ENCODE results near the gene CPT1A.

The CPT1A gene

GRCh38 chr11:68767672-68768071 is 74.0 kb downstream of the CPT1A start:
- H3K9ac ChIP-seq (ENCODE audit: low read depth, low read length, poor library complexity, severe bottlenecking) = no peak overlapping the region
- H4K20me1 ChIP-seq (ENCODE audit: insufficient read depth, low read length, poor library complexity, severe bottlenecking) = no peaks in the 10 kb centered on the region
- H3K9me3 ChIP-seq (ENCODE audit: insufficient read depth, low read depth, low read length) = no peaks in the 10 kb centered on the region
- no peaks in the 10 kb centered on the region for H3K4me1 ChIP-seq (ENCODE audit: insufficient read depth, low read length, poor library complexity, severe bottlenecking)
- H3K4me2 ChIP-seq (ENCODE audit: low read depth, low read length, poor library complexity, severe bottlenecking) = no peak overlapping the region
- no peaks in the 10 kb centered on the region for H3F3A ChIP-seq (ENCODE audit: low read depth)
- H2AFZ ChIP-seq (ENCODE audit: low read length) = no peak overlapping the region
- TF ChIP-seq EZH2phosphoT487 (IDR thresholded peaks at IDR 0.05; ENCODE audit: borderline replicate concordance) = no peak
- TF ChIP-seq, protein P1, sequence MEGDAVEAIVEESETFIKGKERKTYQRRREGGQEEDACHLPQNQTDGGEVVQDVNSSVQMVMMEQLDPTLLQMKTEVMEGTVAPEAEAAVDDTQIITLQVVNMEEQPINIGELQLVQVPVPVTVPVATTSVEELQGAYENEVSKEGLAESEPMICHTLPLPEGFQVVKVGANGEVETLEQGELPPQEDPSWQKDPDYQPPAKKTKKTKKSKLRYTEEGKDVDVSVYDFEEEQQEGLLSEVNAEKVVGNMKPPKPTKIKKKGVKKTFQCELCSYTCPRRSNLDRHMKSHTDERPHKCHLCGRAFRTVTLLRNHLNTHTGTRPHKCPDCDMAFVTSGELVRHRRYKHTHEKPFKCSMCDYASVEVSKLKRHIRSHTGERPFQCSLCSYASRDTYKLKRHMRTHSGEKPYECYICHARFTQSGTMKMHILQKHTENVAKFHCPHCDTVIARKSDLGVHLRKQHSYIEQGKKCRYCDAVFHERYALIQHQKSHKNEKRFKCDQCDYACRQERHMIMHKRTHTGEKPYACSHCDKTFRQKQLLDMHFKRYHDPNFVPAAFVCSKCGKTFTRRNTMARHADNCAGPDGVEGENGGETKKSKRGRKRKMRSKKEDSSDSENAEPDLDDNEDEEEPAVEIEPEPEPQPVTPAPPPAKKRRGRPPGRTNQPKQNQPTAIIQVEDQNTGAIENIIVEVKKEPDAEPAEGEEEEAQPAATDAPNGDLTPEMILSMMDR (conservative IDR thresholded peaks at IDR 0.05; ENCODE audit: low read length) = no peak
- no peaks in the 10 kb centered on the region for H3K27me3 ChIP-seq (ENCODE audit: insufficient read depth, low read length, poor library complexity, severe bottlenecking)
- H3K9me2 ChIP-seq (replicated peaks; ENCODE audit: low read depth, low read length) = no peaks in the 10 kb centered on the region
- no peaks in the 10 kb centered on the region for H3K79me2 ChIP-seq (ENCODE audit: insufficient read depth, low read length)
- H3K4me3 ChIP-seq (ENCODE audit: low read length, poor library complexity, severe bottlenecking) = no peak overlapping the region
- peaks cover 70% of the 10 kb centered on the region for H3K36me3 ChIP-seq (ENCODE audit: insufficient read depth, low read length)

- no peak overlapping the region for H2AFZ ChIP-seq (ENCODE audit: low read length)
- no peak overlapping the region for H3K4me2 ChIP-seq (ENCODE audit: low read depth, low read length, poor library complexity, severe bottlenecking)
- no peaks in the 10 kb centered on the region for H3K27me3 ChIP-seq (ENCODE audit: insufficient read depth, low read length, poor library complexity, severe bottlenecking)
- peaks cover 70% of the 10 kb centered on the region; the same call in 1 of the 2 replicates for H3K36me3 ChIP-seq (ENCODE audit: insufficient read depth, low read length)
- H4K20me1 ChIP-seq (ENCODE audit: insufficient read depth, low read length, poor library complexity, severe bottlenecking) = no peaks in the 10 kb centered on the region
- no peak overlapping the region for H3K4me3 ChIP-seq (ENCODE audit: low read length, poor library complexity, severe bottlenecking)
- no peaks in the 10 kb centered on the region for H3F3A ChIP-seq (ENCODE audit: low read depth)
- no peaks in the 10 kb centered on the region for H3K9me2 ChIP-seq (replicated peaks; ENCODE audit: low read depth, low read length)
- no peak overlapping the region for H3K9ac ChIP-seq (ENCODE audit: low read depth, low read length, poor library complexity, severe bottlenecking)
- H3K9me3 ChIP-seq (ENCODE audit: insufficient read depth, low read depth, low read length) = no peaks in the 10 kb centered on the region
- no peaks in the 10 kb centered on the region for H3K4me1 ChIP-seq (ENCODE audit: insufficient read depth, low read length, poor library complexity, severe bottlenecking)
- TF ChIP-seq, protein P1 (conservative IDR thresholded peaks at IDR 0.05; ENCODE audit: low read length) = no peak
- no peak for TF ChIP-seq EZH2phosphoT487 (IDR thresholded peaks at IDR 0.05; ENCODE audit: borderline replicate concordance)
- no peaks in the 10 kb centered on the region for H3K79me2 ChIP-seq (ENCODE audit: insufficient read depth, low read length)
These were observed 74.9 kb downstream of the CPT1A start for GRCh38 chr11:68766786-68767185.

DNA sequence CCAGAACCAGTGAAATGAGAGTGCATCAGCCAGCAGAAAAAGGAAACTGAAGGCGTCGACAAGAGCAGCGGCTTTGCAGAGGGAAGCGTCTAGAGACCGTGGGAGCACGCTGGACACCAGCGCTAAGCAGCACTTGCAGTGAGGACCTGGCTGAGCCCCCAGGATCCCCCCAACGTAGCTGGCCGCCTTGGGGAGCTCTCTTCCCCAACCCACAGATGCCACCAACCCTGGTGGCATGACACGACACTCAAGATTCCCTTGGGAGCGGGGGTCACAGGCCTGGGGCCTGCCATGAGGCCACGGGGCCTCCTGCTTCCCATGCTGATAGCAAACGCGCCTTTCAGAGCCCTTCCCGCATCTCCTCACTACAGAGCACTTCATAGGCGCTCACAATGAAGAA is 77.0 kb downstream of the CPT1A start:
- no peaks in the 10 kb centered on the region for H3F3A ChIP-seq (ENCODE audit: low read depth)
- H3K4me2 ChIP-seq (ENCODE audit: low read depth, low read length, poor library complexity, severe bottlenecking) = no peak overlapping the region
- no peaks in the 10 kb centered on the region for H3K4me1 ChIP-seq (ENCODE audit: insufficient read depth, low read length, poor library complexity, severe bottlenecking)
- H3K27me3 ChIP-seq (ENCODE audit: insufficient read depth, low read length, poor library complexity, severe bottlenecking) = no peaks in the 10 kb centered on the region
- TF ChIP-seq, protein P1 (conservative IDR thresholded peaks at IDR 0.05; ENCODE audit: low read length) = no peak
- TF ChIP-seq EZH2phosphoT487 (IDR thresholded peaks at IDR 0.05; ENCODE audit: borderline replicate concordance) = no peak
- H2AFZ ChIP-seq (ENCODE audit: low read length) = no peak overlapping the region
- no peaks in the 10 kb centered on the region for H3K9me2 ChIP-seq (replicated peaks; ENCODE audit: low read depth, low read length)
- no peaks in the 10 kb centered on the region for H3K79me2 ChIP-seq (ENCODE audit: insufficient read depth, low read length)
- no peak overlapping the region for H3K4me3 ChIP-seq (ENCODE audit: low read length, poor library complexity, severe bottlenecking)
- peaks cover 66% of the 10 kb centered on the region; the same call in 1 of the 2 replicates for H3K36me3 ChIP-seq (ENCODE audit: insufficient read depth, low read length)
- no peaks in the 10 kb centered on the region for H3K9me3 ChIP-seq (ENCODE audit: insufficient read depth, low read depth, low read length)
- H3K9ac ChIP-seq (ENCODE audit: low read depth, low read length, poor library complexity, severe bottlenecking) = no peak overlapping the region
- H4K20me1 ChIP-seq (ENCODE audit: insufficient read depth, low read length, poor library complexity, severe bottlenecking) = no peaks in the 10 kb centered on the region
